ENCODE results near the gene PTPRE.

Gene PTPRE

GRCh38 chr10:128025437-128025836 is 118.5 kb downstream of the PTPRE start:
- no peak for DNase-seq (ENCODE audit: low read depth in 2 of 2)

DNA sequence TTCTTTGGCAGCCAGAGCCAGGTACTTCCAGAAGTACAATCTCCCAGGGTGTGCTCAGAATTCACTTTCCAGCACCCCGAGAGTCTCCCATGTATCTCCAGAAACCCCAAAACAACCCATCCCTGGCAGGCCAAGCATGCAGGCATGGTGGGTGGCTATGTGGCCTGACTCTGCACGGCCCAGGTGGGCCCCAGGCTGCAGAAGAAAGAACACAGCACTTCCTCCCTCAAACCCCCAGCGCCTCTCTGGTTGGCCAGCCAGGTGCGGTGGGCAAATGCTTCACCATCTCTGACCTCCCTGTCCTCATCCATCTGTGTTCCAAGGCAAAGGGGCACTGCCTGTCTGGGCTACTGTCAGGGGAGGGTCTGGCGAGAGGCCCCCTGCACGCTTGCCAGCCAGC is 119.0 kb downstream of the PTPRE start:
- DNase-seq (ENCODE audit: low read depth in 2 of 2): no peak

DNA sequence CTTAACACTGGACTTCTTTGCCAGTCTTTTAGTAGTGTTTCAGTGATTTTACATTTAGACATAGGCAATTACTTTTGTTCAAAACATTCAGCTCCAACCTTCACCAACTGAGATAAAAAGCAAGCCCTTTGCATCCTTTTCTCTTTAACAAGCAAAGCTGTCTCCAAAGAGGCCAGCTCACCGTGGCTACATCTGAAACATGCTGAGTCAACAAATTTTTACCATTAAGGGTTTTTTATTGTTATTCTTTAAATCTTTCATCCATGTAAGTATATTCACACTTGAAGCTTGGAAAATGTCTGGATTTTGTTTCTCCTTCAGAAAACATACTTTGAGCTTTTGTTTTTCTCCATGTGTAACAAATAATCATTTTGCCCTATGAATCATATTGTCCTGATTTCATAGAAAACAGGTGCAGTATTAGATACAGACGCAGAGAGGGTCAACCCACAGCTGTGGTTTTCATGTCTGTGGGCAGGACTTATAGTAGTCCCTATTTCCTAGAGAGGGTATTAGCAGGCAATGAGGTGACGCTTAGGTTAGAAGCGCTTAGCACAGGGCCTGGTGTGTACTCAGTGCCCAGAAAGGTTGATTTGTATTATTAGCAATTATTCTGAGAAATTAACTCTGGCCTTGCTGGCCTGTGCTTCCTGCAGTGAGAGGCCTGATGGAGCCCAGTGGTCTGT is 119.9 kb downstream of the PTPRE start:
- DNase-seq (ENCODE audit: low read depth in 2 of 2): no peak

DNA sequence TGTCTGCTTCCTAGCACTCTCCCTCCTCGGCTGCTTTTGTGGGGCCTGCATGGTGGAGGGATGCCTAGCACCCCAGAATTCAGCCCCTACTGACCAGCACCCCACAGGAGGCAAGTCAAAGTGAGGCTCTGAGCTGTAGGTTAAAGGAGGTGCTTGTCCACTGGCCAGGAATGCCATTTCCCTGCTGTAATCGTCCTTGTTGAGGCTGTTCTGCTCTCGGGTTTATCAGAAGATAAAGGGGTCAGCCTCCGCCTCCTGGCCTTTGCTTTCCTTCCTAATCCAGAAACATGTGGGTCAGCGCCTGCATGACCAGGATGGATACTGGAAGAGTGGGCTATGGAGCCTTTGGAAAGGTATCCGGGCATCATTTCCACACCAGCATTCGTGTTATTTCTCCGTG is 120.4 kb downstream of the PTPRE start:
- DNase-seq (ENCODE audit: low read depth in 2 of 2): no peak

DNA sequence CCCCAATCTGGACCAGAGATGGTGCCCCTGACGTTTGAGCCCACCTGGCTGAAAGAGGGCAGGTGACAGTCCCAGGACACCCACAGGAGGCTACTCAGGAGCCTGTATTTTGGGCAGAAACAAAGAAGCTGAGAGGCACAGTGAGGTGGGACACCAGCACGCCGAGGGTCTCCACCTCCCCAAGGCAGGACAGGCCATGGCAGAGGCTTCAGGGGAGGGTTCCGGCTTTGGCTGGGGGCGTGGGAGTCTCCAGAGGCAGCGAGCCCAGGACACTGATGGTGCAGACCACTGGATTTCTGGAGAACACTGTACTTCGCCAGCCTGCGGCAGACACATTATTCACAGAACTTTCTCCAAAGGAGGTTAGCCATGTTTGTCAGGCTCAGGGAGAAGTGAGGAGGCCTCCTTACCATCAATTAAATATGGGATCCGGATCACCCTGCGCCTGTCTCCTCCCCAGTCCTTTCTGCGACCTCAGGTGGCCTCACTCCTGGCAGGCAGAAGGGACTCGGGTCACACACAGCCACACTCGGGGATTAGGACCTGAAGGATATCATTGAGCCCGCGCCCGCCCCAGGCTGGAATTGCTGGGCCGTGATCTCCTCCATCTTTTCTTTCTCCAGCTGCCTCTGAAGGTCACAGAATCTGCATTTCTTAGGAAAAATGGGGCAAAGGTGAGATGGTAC is 121.1 kb downstream of the PTPRE start:
- no peak for DNase-seq (ENCODE audit: low read depth in 2 of 2)

DNA sequence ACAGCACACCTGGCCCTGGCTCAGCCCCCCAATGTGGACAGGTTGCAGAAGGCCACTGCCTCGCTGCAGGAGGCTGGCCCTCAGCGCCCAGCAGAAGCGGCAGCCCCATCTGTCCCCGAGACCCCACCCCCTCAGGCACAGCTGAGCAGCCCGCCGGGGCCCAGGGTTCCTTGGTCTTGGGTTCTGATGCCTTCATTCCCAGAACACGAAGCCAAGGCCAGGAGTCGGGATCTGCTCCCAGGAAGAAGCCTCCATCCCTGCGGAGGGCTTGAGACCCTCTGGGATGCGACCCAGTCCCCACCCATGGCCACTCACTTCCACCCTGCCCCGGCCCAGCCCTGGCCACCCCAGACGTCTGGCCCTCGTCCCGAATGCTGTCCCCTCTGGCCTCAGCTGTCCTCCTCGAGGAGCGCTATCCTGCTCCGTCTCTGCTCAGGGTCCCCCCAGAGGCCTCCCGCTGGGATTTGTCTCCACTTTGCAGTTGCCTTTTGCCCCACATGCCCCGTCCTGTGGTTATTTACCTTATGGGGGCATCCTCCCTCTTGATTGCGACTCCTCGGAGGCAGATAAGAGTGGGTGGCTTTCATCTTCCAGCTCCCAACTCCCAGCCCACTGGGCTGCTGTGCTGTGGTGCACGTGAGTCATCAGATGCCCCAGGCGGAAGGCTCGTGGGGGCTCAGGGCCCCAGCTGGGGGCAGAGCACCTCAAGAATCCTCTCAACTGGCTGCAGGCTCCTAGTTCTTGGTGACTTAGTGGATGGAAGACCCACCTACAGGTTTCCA is 121.8 kb downstream of the PTPRE start:
- DNase-seq (ENCODE audit: low read depth in 2 of 2): no peak

GRCh38 chr10:128029290-128029651 is 122.4 kb downstream of the PTPRE start:
- no peak for DNase-seq (ENCODE audit: low read depth in 2 of 2)

DNA sequence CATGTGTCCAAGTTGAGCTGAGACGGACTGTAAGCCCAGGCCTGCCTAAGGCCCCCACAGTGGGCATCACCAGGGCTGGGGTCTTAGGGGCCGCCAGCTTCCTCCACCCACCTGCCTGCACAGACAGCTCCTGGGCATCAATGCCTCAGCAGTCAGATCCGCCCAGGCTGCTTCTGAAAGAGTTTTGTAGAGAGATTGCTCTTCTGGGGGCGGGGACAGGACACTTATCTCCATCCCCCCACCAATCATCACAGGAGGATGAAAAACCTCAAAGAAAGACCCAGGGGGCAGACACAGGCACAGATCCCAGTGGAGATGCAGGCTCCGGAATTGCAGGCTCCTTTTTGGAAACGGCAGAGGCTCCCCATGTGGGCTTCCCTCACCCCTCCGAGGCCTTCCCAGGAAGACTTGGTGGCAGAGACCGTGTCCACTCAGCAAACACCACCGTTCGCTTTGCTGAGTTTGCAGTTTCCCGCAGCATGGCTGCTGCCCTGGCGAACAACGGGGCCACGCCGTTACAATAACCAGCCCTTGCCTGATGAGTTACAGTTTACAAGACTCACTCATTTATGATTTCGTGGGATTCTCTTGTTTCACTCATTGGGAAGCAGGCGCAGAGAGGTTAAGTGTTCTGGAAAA is 122.9 kb downstream of the PTPRE start:
- no peak for DNase-seq (ENCODE audit: low read depth in 2 of 2)

DNA sequence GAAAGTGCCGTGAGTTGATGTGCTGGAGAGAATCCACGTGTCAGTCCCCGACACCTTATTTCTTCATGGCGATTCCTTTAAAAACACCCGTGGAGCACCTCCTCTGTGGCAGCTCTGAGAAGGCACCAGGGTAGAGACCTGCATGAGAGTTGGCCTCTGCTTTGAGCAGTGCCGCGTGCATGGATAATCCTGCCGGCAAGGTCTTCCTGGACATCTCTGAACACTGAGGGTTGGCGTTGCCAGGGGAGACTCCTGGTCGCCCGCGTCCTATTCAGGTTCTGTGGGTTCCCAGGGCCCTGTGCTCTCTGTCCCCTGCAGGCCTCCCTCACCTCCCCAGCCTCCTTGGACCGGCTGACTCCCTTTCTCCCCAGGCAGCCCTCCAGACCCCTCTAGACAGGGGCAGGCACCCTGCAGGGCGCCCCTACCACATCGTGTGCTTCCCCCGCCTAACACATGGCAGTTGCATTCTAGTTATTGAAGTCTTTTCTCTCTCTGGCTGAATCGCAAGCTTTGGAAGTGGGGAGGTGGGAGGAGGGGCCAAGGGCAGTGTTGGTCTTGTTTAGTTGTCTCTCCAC is 123.7 kb downstream of the PTPRE start:
- no peak for DNase-seq (ENCODE audit: low read depth in 2 of 2)

GRCh38 chr10:128031216-128031615 is 124.3 kb downstream of the PTPRE start:
- DNase-seq (ENCODE audit: low read depth in 2 of 2): no peak

DNA sequence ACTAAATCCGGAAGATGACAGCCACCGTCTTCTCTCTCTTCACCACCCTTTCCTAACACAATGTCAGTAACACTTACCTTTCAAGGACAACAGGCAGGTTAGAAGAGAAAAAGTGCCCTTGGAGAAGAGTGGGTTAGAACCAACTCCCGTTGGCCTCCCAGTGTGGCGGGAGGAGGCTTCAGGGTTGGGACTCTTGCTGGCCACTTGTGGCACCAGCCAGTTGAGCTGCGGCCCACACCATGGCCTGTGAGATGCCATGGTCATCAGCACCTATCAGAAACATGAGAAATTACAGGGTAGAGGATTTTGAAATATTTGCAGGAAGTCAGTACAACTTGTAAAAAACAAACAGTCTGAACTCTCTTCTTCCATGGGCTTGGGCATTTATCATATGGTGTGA is 125.6 kb downstream of the PTPRE start:
- DNase-seq (ENCODE audit: low read depth in 2 of 2): no peak

GRCh38 chr10:128035557-128035973 is 128.7 kb downstream of the PTPRE start:
- DNase-seq (ENCODE audit: low read depth in 2 of 2): peak; percentile 42 to 65

GRCh38 chr10:128036011-128036615 is 129.2 kb downstream of the PTPRE start:
- DNase-seq (ENCODE audit: low read depth in 2 of 2): no peak

DNA sequence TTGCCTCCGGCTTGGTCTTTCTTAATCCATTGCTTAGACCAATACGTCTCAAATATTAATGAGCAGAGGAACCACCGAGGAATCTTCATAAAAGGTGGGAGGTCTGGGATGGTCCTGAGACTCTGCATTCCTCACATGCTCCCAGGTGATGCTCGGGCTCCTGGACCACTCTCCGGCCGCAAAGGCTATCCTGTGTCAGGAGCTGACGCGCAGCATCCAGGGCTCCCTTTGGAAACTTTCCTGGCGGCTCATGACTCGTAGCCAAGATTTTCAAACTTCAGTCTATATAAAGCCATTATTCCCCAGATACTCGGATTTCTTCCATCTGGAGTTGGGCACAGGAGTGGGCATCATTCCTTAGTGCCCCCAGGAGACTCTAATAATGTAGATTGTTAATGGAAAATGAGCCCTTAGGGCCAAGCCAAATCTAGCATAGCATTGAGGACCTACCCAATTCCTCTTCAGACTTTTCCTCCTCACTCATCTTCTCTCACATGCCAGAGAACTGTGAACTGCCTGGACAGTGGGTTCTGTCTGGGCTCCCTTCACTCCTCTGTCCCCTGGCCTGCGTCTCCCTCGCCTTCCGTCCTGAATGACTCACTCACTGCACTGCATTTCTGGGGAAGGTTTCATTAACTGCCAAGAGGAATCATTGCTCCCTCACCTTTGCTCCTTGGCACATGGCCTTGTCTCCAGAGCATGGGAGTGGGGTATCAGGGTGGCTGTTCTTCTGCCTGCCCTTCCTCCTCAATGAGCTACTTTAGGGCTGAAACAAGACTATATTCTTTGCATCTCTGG is 130.0 kb downstream of the PTPRE start:
- no peak for DNase-seq (ENCODE audit: low read depth in 2 of 2)

- no peak for DNase-seq (ENCODE audit: low read depth in 2 of 2)
Measured at GRCh38 chr10:128040096-128040495, 133.2 kb downstream of the PTPRE start.

DNA sequence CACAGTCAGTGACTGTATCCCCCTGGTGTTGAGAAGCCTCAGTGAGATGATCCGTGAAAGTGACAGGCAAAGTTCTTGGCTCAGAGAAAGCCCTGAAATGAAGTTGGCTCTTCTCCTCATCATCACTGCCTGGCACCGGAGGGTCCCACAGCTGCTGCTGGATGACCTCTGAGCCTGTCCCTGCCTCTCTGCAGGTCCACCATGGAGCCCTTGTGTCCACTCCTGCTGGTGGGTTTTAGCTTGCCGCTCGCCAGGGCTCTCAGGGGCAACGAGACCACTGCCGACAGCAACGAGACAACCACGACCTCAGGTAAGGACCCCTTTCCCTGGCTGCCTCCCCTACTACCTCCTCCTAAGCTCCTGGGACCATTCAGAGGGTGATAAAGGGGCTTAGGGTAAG is 133.8 kb downstream of the PTPRE start:
- DNase-seq (ENCODE audit: low read depth in 2 of 2): no peak

GRCh38 chr10:128042131-128042610 is 135.3 kb downstream of the PTPRE start:
- DNase-seq (ENCODE audit: low read depth in 2 of 2): no peak

DNA sequence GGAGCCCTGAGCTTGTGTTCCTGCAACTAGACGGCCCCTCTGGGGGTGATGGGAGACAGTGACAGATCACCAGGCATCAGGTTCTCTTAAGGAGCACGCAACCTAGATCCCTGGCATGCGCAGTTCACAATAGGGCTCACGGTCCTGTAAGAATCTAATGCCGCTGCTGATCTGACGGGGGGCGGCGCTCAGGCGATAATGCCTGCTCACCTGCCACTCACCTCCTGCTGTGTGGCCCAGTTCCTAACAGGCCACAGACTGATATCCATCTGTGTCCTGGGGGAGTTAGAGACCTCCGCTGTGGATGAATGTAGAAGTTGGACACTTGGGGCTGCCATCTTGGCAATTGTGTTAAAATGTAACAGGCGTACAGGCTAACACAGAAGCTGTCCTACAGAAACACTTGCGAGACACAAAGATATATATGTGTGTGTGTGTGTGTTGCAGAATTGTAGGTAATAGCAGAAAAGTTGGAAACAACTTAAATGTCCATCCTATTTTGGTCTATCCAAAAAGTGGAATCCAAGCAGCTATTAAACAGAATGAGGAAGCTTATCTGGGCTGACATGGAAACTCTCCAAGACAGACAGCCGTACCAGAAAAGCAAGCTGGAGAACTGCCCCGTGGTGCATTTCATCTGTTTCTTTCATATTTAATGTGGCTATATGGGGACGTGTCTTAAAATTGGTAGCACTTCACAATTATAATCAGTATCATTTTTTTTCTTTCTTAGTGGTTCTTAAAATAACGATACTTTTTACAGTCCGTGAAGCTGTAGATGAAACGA is 136.5 kb downstream of the PTPRE start:
- no peak for DNase-seq (ENCODE audit: low read depth in 2 of 2)

GRCh38 chr10:128044186-128044585 is 137.3 kb downstream of the PTPRE start:
- no peak for DNase-seq (ENCODE audit: low read depth in 2 of 2)

Measured in stimulated activated CD4-positive, alpha-beta T cell treated with anti-CD3 and anti-CD28 coated beads, Interleukin-4, amount 100 ng/mL, for 48 hours (primary cell).